HepG2 (cell line): ENCODE results near the gene CCNO.

Source experiments
- BCL6 ChIP-seq: IDR thresholded peaks from 2 replicates; pipeline ENCODE4 v1.6.1; 2016; ENCODE audit warnings: missing genetic modification reagents, missing compliant biosample characterization
- CC2D1A ChIP-seq: sonication (generic); formaldehyde crosslinking; IDR thresholded peaks from 2 replicates; pipeline ENCODE4 v1.8.1; 2023; ENCODE audit warnings: mild to moderate bottlenecking, missing genetic modification reagents
- CHD4 ChIP-seq: fragments of 200-600 bp; sonication (generic); IDR thresholded peaks from 2 replicates; pipeline ENCODE4 v1.7.0; 2017; ENCODE audit warnings: mild to moderate bottlenecking, low read length, borderline replicate concordance
- POLR2A ChIP-seq, 2 experiments: IDR thresholded peaks; 2 replicates each; pipeline ENCODE4 v1.6.1; 2011; ENCODE audit warnings: low read depth in 2 of 2, low read length in 2 of 2, mild to moderate bottlenecking in 1 of 2, moderate library complexity in 1 of 2; ENCODE audit not compliant: insufficient read depth in 1 of 2
- RFX1 ChIP-seq: fragments of 450-650 bp; IDR thresholded peaks from 2 replicates; pipeline ENCODE4 v1.6.1; 2017
- SP2 ChIP-seq: sonication (generic); formaldehyde crosslinking; IDR thresholded peaks from 2 replicates; pipeline ENCODE4 v1.5.1; 2020; ENCODE audit warnings: mild to moderate bottlenecking, missing genetic modification reagents
- TAF1 ChIP-seq: sonication (generic); formaldehyde crosslinking; IDR thresholded peaks from 2 replicates; pipeline ENCODE4 v1.4.0; 2020; ENCODE audit warnings: missing genetic modification reagents
- YEATS4 ChIP-seq: sonication (generic); formaldehyde crosslinking; IDR thresholded peaks from 2 replicates; pipeline ENCODE4 v1.4.0; 2020; ENCODE audit warnings: missing genetic modification reagents, borderline replicate concordance
- ZFX ChIP-seq: sonication (generic); formaldehyde crosslinking; IDR thresholded peaks from 2 replicates; pipeline ENCODE4 v1.4.0; 2020; ENCODE audit warnings: mild to moderate bottlenecking, low read depth, missing genetic modification reagents, moderate library complexity
- TF ChIP-seq, protein P1 (sequence below): sonication (generic); formaldehyde crosslinking; IDR thresholded peaks from 2 replicates; pipeline ENCODE4 v1.5.0; 2020; ENCODE audit warnings: mild to moderate bottlenecking, missing genetic modification reagents, moderate library complexity

- TF ChIP-seq POLR2A (IDR thresholded peaks at IDR 0.05; ENCODE audit: insufficient read depth in 1 of 2, low read depth in 2 of 2, low read length in 2 of 2) (no peak), SP2 (no peak), ZFX (CRISPR knock-in tag) (no peak), CC2D1A (CRISPR knock-in tag) (no peak), YEATS4 (no peak), BCL6 (CRISPR knock-in tag) (no peak), TAF1 (CRISPR knock-in tag) (no peak), CHD4 (no peak), RFX1 (no peak)
- TF ChIP-seq, protein P1, sequence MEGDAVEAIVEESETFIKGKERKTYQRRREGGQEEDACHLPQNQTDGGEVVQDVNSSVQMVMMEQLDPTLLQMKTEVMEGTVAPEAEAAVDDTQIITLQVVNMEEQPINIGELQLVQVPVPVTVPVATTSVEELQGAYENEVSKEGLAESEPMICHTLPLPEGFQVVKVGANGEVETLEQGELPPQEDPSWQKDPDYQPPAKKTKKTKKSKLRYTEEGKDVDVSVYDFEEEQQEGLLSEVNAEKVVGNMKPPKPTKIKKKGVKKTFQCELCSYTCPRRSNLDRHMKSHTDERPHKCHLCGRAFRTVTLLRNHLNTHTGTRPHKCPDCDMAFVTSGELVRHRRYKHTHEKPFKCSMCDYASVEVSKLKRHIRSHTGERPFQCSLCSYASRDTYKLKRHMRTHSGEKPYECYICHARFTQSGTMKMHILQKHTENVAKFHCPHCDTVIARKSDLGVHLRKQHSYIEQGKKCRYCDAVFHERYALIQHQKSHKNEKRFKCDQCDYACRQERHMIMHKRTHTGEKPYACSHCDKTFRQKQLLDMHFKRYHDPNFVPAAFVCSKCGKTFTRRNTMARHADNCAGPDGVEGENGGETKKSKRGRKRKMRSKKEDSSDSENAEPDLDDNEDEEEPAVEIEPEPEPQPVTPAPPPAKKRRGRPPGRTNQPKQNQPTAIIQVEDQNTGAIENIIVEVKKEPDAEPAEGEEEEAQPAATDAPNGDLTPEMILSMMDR (CRISPR knock-in tag): no peak
Observed at GRCh38 chr5:55236800-55237199, 3.4 kb upstream of the CCNO start.
